ENCODE results near the gene UHRF1.

- TF ChIP-seq CTCF (IDR thresholded peaks at IDR 0.05 in 2 of 3, conservative IDR thresholded peaks at IDR 0.05 in 1 of 3; ENCODE audit: borderline replicate concordance in 1 of 3, insufficient read depth in 1 of 3, low read depth in 2 of 3, low read length in 2 of 3): no peak
- TF ChIP-seq RAD21 (IDR thresholded peaks at IDR 0.05; ENCODE audit: low read depth): no peak
- no peak for TF ChIP-seq POLR2A (IDR thresholded peaks at IDR 0.05; ENCODE audit: borderline replicate concordance, extremely low read depth, insufficient read depth, insufficient read length)
- TF ChIP-seq POLR2AphosphoS5 (IDR thresholded peaks at IDR 0.05; ENCODE audit: low read depth, low read length): no peak
- TF ChIP-seq JUND (IDR thresholded peaks at IDR 0.05): no peak
- no peak for TF ChIP-seq SRF (IDR thresholded peaks at IDR 0.05; ENCODE audit: low read depth)
- no peak for TF ChIP-seq YY1 (IDR thresholded peaks at IDR 0.05; ENCODE audit: extremely low read depth, insufficient replicate concordance, low read depth, low read length)
- TF ChIP-seq FOSL1 (IDR thresholded peaks at IDR 0.05; ENCODE audit: low read depth): no peak
- TF ChIP-seq ATF3 (IDR thresholded peaks at IDR 0.05): no peak
- TF ChIP-seq SIN3A (IDR thresholded peaks at IDR 0.05; ENCODE audit: low read depth): no peak
Measured at GRCh38 chr19:5000120-5000611, 90.9 kb downstream of the UHRF1 start.
